ENCODE data around the gene MYO5A.

DNA sequence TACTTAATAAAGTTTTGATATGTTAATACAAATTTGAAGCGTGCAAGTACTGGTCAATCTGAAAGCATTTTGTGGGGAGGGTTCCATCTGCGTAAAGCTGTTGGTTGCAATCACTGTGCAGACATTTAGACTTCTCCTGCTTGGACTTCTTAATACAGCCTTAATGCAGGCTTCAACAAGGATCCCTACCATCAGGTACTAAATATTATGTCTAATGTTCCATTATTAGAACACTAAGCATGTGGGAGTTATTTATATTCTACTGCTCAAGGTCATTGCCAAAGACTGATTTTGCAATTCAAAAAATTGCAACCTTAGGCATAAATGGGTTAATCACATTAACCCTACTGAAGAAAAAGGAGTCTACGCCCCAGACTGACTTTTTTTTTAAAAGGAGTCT, 159.2 kb downstream of the MYO5A start:
- no peak for TF ChIP-seq POLR2AphosphoS5 (IDR thresholded peaks at IDR 0.05; ENCODE audit: low read depth)
- no peak for TF ChIP-seq CTCF (IDR thresholded peaks at IDR 0.05; ENCODE audit: insufficient read depth, low read length)
- no peak for TF ChIP-seq SPI1 (IDR thresholded peaks at IDR 0.05; ENCODE audit: borderline replicate concordance, low read depth)
- TF ChIP-seq GABPA (IDR thresholded peaks at IDR 0.05; ENCODE audit: low read depth), result no peak
